SKM-1 (cell line): ENCODE data around the gene KSR1.
A peak's percentile ranks its signal among the peaks of the same experiment; 100 is the strongest.
"Not testable (repeated sequence)": the region's sequence is repeated elsewhere in the genome, so short reads cannot be mapped to it uniquely, and the experiment has no call there.

Experiments
- DNase-seq: peaks from one replicate; lab custom pipeline; 2025; ENCODE audit not compliant: unreplicated experiment; lab: John Stamatoyannopoulos, UW

KSR1 gene

GRCh38 chr17:27629260-27629659 is 173.0 kb downstream of the KSR1 start:
- DNase-seq = not testable (repeated sequence)

- peak; percentile 63 for DNase-seq
Observed at GRCh38 chr17:27630607-27631410, 174.6 kb downstream of the KSR1 start, which contains the start of gene LGALS9. Gene LGALS9 (plus strand): TSS chr17:27631188. CDS start chr17:27631266, 78 bp downstream.

GRCh38 chr17:27631411-27631760 is 175.1 kb downstream of the KSR1 start:
- peak; percentile 47 for DNase-seq

- no peak for DNase-seq
Observed at GRCh38 chr17:27631897-27632725, 175.9 kb downstream of the KSR1 start.

- not testable (repeated sequence) for DNase-seq
Observed at GRCh38 chr17:27632766-27633165, 176.5 kb downstream of the KSR1 start.

- no peak for DNase-seq
Observed at GRCh38 chr17:27633312-27634025, 177.2 kb downstream of the KSR1 start.

GRCh38 chr17:27634026-27634335 is 177.7 kb downstream of the KSR1 start:
- no peak for DNase-seq

- DNase-seq = no peak
Observed at GRCh38 chr17:27634776-27635175, 178.5 kb downstream of the KSR1 start.

- peak; percentile 85 for DNase-seq
Observed at GRCh38 chr17:27635275-27635823, 179.1 kb downstream of the KSR1 start.

- DNase-seq = not testable (repeated sequence)
Observed at GRCh38 chr17:27636005-27636520, 179.8 kb downstream of the KSR1 start.

- DNase-seq = not testable (repeated sequence)
Observed at GRCh38 chr17:27637818-27638217, 181.6 kb downstream of the KSR1 start.

- not testable (repeated sequence) for DNase-seq
Observed at GRCh38 chr17:27638415-27638914, 182.2 kb downstream of the KSR1 start.

- DNase-seq = no peak
Observed at GRCh38 chr17:27640790-27641189, 184.5 kb downstream of the KSR1 start.

GRCh38 chr17:27644586-27644985 is 188.3 kb downstream of the KSR1 start:
- DNase-seq = no peak

- DNase-seq = not testable (repeated sequence)
Observed at GRCh38 chr17:27645621-27646020, 189.4 kb downstream of the KSR1 start.

- no peak for DNase-seq
Observed at GRCh38 chr17:27646232-27646631, 190.0 kb downstream of the KSR1 start.

GRCh38 chr17:27647765-27648164 is 191.5 kb downstream of the KSR1 start:
- DNase-seq = no peak

GRCh38 chr17:27649111-27649571 is 192.9 kb downstream of the KSR1 start:
- not testable (repeated sequence) for DNase-seq

- DNase-seq = no peak
Observed at GRCh38 chr17:27649929-27650328, 193.7 kb downstream of the KSR1 start.

GRCh38 chr17:27650836-27651235 is 194.6 kb downstream of the KSR1 start:
- DNase-seq = no peak
